Liver (tissue), 9 donors: ENCODE results near the gene ATP6V0E1. TPM values are rescaled to one million over a fixed set of nuclear protein-coding genes. Genes with fewer than 3 reads are reported as not detected.

ENCODE experiments used
- DNase-seq: peaks from one replicate; pipeline ENCODE4 v3.0.0-alpha.2; 2017; ENCODE audit warnings: low spot score
- H3K27ac ChIP-seq, 2 donors: one replicate each; pipeline ENCODE4 v1.7.0; 2013; ENCODE audit warnings: inconsistent platforms in 2 of 2, low read length in 2 of 2, control low read depth in 1 of 2, low read depth in 1 of 2, mild to moderate bottlenecking in 1 of 2
- H3K27me3 ChIP-seq, 4 donors: one replicate each; pipeline versions ENCODE4 v1.6.1 to v1.7.0; 2013; ENCODE audit warnings: low read length in 3 of 4, inconsistent platforms in 1 of 4, mild to moderate bottlenecking in 1 of 4, moderate library complexity in 1 of 4; ENCODE audit not compliant: control insufficient read depth in 4 of 4, insufficient read depth in 4 of 4
- H3K36me3 ChIP-seq, 4 donors: one replicate each; pipeline versions ENCODE4 v1.6.1 to v1.7.0; 2013; ENCODE audit warnings: low read length in 3 of 4, mild to moderate bottlenecking in 3 of 4, low read depth in 1 of 4, moderate library complexity in 1 of 4; ENCODE audit not compliant: control insufficient read depth in 4 of 4, insufficient read depth in 3 of 4
- H3K4me1 ChIP-seq, 4 donors: one replicate each; pipeline versions ENCODE4 v1.6.1 to v1.7.0; 2013; ENCODE audit warnings: low read length in 3 of 4, mild to moderate bottlenecking in 3 of 4, moderate library complexity in 1 of 4; ENCODE audit not compliant: control insufficient read depth in 4 of 4, insufficient read depth in 4 of 4
- H3K4me3 ChIP-seq, 3 donors: one replicate each; pipeline versions ENCODE4 v1.6.1 to v1.7.0; 2013; ENCODE audit warnings: low read length in 3 of 3, control low read depth in 1 of 3, low read depth in 1 of 3, mild to moderate bottlenecking in 1 of 3
- H3K9ac ChIP-seq, 2 donors: one replicate each; pipeline ENCODE4 v1.7.0; 2013; ENCODE audit warnings: low read length in 2 of 2, mild to moderate bottlenecking in 2 of 2, moderate library complexity in 2 of 2, control low read depth in 1 of 2, low read depth in 1 of 2
- H3K9me3 ChIP-seq, 4 donors: one replicate each; pipeline versions ENCODE4 v1.6.1 to v1.7.0; 2013; ENCODE audit warnings: low read length in 3 of 4; ENCODE audit not compliant: control insufficient read depth in 4 of 4
- CTCF ChIP-seq: fragments of 150-350 bp; IDR thresholded peaks from 2 replicates; pipeline ENCODE4 v1.5.1; 2017; ENCODE audit warnings: improper control_type of control experiment, low read depth, low read length; ENCODE audit not compliant: missing input control
- EGR1 ChIP-seq, 2 donors: IDR thresholded peaks; 2 replicates each; pipeline ENCODE4 v1.6.1; 2016 to 2018; ENCODE audit warnings: antibody characterized with exemption in 2 of 2, low read depth in 2 of 2
- FOXA1 ChIP-seq: IDR thresholded peaks from 2 replicates; pipeline ENCODE4 v1.6.1; 2016; ENCODE audit warnings: antibody characterized with exemption
- FOXA2 ChIP-seq: IDR thresholded peaks from 2 replicates; pipeline ENCODE4 v1.6.1; 2016; ENCODE audit warnings: antibody characterized with exemption
- GABPA ChIP-seq, 2 donors: IDR thresholded peaks in 1 of 2; conservative IDR thresholded peaks in 1 of 2; 2 replicates each; pipeline ENCODE4 v1.6.1; 2016; ENCODE audit warnings: antibody characterized with exemption in 2 of 2, mild to moderate bottlenecking in 1 of 2, moderate library complexity in 1 of 2
- HNF4G ChIP-seq: IDR thresholded peaks from 2 replicates; pipeline ENCODE4 v1.6.1; 2016; ENCODE audit warnings: antibody characterized with exemption
- MAX ChIP-seq: IDR thresholded peaks from 2 replicates; pipeline ENCODE4 v1.6.1; 2016; ENCODE audit warnings: antibody characterized with exemption
- REST ChIP-seq: IDR thresholded peaks from 2 replicates; pipeline ENCODE4 v1.6.1; 2016; ENCODE audit warnings: antibody characterized with exemption, mild to moderate bottlenecking
- TAF1 ChIP-seq: conservative IDR thresholded peaks from 2 replicates; pipeline ENCODE4 v1.6.1; 2016; ENCODE audit warnings: antibody characterized with exemption, mild to moderate bottlenecking
- WGBS: extraction: QIAGEN DNeasy Blood & Tissue Kit; methylation state at CpG from one replicate; pipeline ENCODE4 v1.1.7; 2013; 5-methylcytosine and 5-hydroxymethylcytosine counted together
- polyA plus RNA-seq, 2 donors: library from polyadenylated mRNA; stranded (reverse) in 1 of 2; unstranded in 1 of 2; fragments of 200-250 nt in 1 of 2; fragments of >200 nt in 1 of 2; fragmentation: Nextera tagmentation in 1 of 2; extraction: Ambion mirVana in 1 of 2; gene quantifications; one replicate each; pipeline versions ENCODE4 v1.2.1 to v1.2.3, GENCODE V29; 2013 to 2015
- total RNA-seq, 2 donors: library from RNA; depleted of rRNA; stranded (reverse); fragments of >200 nt; gene quantifications; one replicate each; pipeline ENCODE4 v1.2.3, GENCODE V29; 2014
- donor health status: healthy.
- donor health status: healthy.
- donor health status: healthy.
- donor health status: healthy.
- donor health status: healthy.

Gene ATP6V0E1
- total and polyA plus RNA-seq, 4 donors, result 56.6 to 396 (median 111) TPM

- no peak for TF ChIP-seq REST
These were observed 43.1 kb upstream of the ATP6V0E1 start (continued) for GRCh38 chr5:172940268-172941066.

- Histone ChIP-seq H3K27me3 (no peaks in the 10 kb centered on the region), H3K9ac (no peak overlapping the region), H3K4me1 (no peaks in the 10 kb centered on the region), H3K9me3 (no peaks in the 10 kb centered on the region), H3K27ac (no peak overlapping the region), H3K36me3 (peaks cover 9 to 59% (median 22%) of the 10 kb centered on the region in 4 donors), H3K4me3 (no peak overlapping the region)
- no peak for TF ChIP-seq EGR1 (IDR thresholded peaks at IDR 0.05; ENCODE audit: low read depth in 2 of 2)
- TF ChIP-seq TAF1, result no peak
- TF ChIP-seq FOXA1, result no peak
- TF ChIP-seq REST, result no peak
- no peak for TF ChIP-seq HNF4G
- no peak for TF ChIP-seq GABPA (IDR thresholded peaks at IDR 0.05 in 1 of 2, conservative IDR thresholded peaks at IDR 0.05 in 1 of 2)
- no peak for TF ChIP-seq MAX
- TF ChIP-seq CTCF, result no peak
- TF ChIP-seq FOXA2, result no peak
- 62% methylated on average over 4 of the region's 4 CpGs for WGBS
- DNase-seq, result no peak
These were observed 42.5 kb upstream of the ATP6V0E1 start for GRCh38 chr5:172941067-172941516.
